Measurements from ENCODE around the gene CD247.

Gene CD247

DNA sequence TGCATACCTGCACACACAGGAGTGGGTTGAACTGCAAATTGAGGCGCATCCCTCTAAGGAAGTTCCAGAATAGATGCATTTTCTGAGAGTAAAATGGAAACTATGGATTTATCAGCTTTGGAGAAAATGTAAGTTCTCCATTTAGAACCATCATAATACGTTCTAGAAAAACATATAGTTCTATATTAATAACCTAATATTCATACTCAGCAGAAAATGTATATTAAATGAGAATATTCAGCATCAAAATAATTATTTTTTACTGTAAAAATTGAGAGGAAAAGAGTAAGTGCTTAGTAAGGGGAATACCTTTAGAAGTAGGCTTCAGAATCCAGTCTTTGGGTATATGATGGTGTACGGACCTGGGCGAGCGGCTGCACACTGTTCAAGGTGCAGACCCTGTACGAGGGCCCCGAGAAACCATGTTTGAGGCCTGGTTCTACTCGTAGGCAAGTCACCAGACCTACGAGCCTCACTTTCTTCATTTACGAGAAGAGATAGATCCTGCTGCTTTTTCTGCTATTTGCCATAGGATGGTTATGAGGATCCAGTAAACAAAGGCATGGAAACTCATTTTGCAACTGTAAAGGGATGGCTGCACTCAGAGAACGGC, 6.8 kb downstream of the CD247 start:
- DNase-seq (ENCODE audit: low spot score), result no peak

GRCh38 chr1:167510881-167511280, 7.4 kb downstream of the CD247 start:
- DNase-seq (ENCODE audit: low spot score), result no peak

GRCh38 chr1:167510244-167510643, 8.1 kb downstream of the CD247 start:
- DNase-seq (ENCODE audit: low spot score), result no peak

- DNase-seq (ENCODE audit: low spot score), result no peak
Measured at GRCh38 chr1:167509587-167509986, 8.7 kb downstream of the CD247 start.

DNA sequence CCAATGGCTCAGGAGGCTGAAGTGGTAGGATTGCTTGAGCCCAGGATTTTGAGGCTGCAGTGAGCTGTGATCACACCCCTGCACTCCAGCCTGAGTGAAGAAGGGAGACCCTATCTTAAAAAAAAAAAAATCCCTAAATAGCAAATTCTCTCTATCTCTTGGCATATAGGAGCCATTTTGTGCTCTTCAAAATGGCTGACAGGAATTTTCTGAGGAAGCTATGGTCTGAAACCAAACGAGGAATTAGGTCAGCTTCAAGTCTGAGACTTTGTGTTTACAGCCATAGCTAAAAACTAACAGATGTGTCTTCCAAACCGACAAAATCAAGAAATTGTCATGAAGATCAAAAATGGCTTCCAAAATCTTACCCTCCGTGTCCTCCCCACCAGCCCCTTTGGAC, 10.6 kb downstream of the CD247 start:
- DNase-seq (ENCODE audit: low spot score), result no peak

DNA sequence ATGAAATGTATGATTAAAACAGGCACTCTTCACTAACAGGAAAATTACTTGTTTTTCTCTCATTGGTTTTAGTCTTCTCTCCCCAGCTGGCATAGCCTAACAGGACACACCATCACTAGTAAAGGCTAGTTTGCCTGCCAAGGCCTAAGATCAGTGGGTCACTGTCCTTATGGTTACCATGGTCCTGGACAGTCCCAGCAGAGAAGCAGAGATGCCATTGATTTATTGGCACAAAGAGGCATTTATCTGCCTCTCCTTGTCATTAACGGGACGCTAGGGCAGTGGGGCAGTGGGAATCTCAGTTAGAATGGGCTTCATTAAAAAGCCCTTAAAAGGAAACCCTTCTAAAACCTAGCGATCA, 13.9 kb downstream of the CD247 start:
- DNase-seq (ENCODE audit: low spot score), result no peak

GRCh38 chr1:167503626-167504466, 14.5 kb downstream of the CD247 start:
- DNase-seq (ENCODE audit: low spot score), result no peak

GRCh38 chr1:167502719-167503462, 15.4 kb downstream of the CD247 start:
- DNase-seq (ENCODE audit: low spot score), result no peak

DNA sequence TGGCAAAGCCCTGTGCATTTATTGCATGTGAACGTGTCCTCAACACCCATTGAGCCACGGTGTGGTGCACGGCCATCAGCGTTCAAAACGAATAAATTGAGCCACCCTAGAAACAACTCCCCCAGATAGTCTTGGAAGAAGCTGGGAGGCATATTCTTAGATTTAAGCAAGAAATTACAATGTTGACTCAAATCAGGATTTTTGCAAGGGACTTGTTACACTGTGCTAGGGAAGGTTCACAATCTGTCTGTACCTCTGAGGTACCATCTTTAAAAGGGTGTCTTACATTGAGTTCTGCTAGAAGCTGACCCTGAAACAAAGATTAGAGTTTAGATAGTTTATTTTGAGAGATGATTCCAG, 16.2 kb downstream of the CD247 start:
- DNase-seq (ENCODE audit: low spot score), result no peak

GRCh38 chr1:167501515-167502191, 16.7 kb downstream of the CD247 start:
- no peak for DNase-seq (ENCODE audit: low spot score)

DNA sequence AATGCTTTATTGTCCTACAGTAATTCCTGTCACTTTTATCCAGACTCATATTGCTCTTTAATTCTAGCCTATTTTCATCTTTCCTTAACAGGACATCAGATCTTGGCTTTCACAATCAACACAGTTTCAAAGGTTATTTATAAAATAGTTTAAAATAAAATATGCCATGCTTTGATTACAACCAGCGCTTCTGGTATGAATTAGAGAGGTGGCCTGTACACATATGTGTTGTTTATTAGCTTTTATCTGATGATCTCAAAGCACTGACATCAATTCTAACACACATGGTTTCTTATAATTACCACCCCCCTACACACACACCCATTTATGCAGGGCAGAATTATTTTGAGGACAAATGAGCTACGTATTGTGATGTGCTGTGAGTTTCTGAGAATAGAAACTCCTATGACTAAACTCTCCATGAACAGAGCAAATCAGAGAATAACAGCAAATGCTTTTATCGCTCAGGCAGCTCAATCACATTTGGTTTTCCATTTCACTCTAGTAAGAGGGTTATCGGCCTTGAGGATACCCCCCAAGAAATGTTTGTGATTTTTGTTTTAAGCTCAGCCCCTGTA, 18.0 kb downstream of the CD247 start:
- DNase-seq (ENCODE audit: low spot score), result no peak

- no peak for DNase-seq (ENCODE audit: low spot score)
Measured at GRCh38 chr1:167499664-167500101, 18.6 kb downstream of the CD247 start.

DNA sequence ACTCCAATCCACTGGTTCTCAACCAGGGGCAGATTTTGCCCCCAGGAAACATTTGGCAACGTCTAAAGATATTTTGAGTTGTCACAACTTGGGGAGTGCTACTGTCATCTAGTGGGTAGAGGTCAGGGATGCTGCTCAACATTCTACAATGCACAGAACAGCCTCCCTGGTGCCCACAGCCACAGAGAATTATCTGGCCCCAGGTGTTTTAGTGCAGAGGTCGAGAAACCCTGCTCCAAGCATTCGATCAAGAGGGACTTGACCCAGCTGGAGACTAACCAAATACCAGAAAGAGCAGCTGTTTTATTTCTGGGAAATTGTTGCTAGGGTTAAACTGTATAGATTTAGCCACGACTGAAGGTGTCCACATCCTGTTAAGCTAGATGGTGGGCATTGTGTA, 19.2 kb downstream of the CD247 start:
- no peak for DNase-seq (ENCODE audit: low spot score)

GRCh38 chr1:167496797-167497619, 21.3 kb downstream of the CD247 start:
- DNase-seq (ENCODE audit: low spot score), result no peak

GRCh38 chr1:167493372-167493771, 25.0 kb downstream of the CD247 start:
- DNase-seq (ENCODE audit: low spot score), result no peak

DNA sequence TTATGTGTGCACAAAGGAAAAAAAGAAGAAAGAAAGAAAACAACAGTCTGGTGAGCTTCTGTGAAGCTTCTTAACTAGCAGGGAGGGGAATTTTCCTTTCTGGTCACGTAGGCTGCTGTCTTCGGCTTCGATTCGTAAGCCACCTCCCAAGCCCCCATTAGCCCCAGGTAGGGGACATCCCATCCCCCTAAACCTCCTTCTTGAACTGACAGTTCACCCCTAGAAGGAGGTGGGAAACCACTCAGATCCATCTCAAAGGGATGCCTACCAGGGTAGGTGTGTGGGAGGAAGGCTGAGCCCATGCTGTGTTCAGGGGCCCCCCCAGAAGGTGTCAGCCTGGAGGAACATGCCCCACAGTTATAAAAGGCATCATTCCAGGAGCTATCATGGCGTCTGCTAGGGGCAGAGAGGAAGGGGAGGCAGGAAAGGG, 25.8 kb downstream of the CD247 start:
- DNase-seq (ENCODE audit: low spot score), result no peak

DNA sequence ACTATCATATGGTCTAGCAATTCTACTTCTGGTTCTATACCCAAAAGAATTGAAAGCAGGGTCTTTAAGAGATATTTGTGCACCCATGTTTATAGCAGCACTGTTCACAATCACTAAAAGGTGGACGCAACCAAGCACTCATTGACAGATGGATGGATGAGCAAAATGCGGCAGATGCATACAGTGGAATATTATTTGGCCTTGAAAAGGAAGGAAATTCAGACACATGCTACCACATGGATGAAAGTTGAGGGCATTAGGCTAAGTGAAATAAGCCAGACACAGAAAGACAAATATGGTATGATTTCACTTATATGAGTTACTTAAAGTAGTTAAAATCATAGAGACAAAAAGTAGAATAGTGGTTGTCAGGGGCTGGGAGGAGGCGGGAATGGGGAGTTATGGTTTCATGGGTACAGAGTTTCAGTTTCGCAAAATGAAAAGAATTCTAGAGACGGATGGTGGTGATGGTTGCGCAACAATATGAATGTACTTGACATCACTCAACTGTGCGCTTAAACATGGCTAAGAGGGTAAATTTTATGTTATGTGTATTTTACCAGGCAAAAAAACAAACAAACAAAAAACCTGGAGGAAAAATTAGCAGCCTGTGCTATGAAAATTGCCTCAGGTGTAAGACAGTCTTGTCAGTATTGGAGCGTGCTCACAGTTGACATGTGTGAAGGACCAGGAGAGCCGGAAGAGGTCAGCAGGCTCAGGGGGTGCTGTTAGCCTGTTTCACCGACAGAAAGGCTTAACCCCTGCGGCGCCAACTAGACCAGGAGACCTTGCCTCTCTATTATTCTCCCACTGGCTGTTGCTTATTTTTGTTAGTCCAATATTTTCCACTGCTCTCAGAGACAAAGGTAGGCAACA, 26.5 kb downstream of the CD247 start:
- no peak for DNase-seq (ENCODE audit: low spot score)

- no peak for DNase-seq (ENCODE audit: low spot score)
Measured at GRCh38 chr1:167490765-167491164, 27.6 kb downstream of the CD247 start.

- no peak for DNase-seq (ENCODE audit: low spot score)
Measured at GRCh38 chr1:167489571-167490340, 28.6 kb downstream of the CD247 start.
